ENCODE data around the gene KCND3.

The KCND3 gene

GRCh38 chr1:111887385-111887784 is 102.1 kb downstream of the KCND3 start:
- TF ChIP-seq ZNF302 (tag by site-specific recombination; IDR thresholded peaks at IDR 0.05; ENCODE audit: low read depth): no peak
- TF ChIP-seq ZSCAN30 (tag by site-specific recombination; IDR thresholded peaks at IDR 0.05): no peak
- no peak for TF ChIP-seq KLF1 (tag by site-specific recombination; IDR thresholded peaks at IDR 0.05)
- TF ChIP-seq ZNF19 (tag by site-specific recombination; IDR thresholded peaks at IDR 0.05; ENCODE audit: low read depth): no peak
- no peak for TF ChIP-seq BCL11B (tag by site-specific recombination; IDR thresholded peaks at IDR 0.05; ENCODE audit: low read depth)
- no peak for TF ChIP-seq GLIS1 (tag by site-specific recombination; IDR thresholded peaks at IDR 0.05)
- no peak for TF ChIP-seq ZNF148 (tag by site-specific recombination; IDR thresholded peaks at IDR 0.05; ENCODE audit: borderline replicate concordance)
- no peak for TF ChIP-seq KLF10 (tag by site-specific recombination; IDR thresholded peaks at IDR 0.05)
- no peak for TF ChIP-seq ZNF280C (tag by site-specific recombination; IDR thresholded peaks at IDR 0.05)
- ChIA-PET POLR2A (no interaction called here), CTCF (interaction anchor here (0.6 kb wide), 1 partner anchor 23 kb away, joined by 3 read pairs; no protein-coding TSS in a partner anchor)
- Histone ChIP-seq H3K4me3 (ENCODE audit: low read depth, low read length) (no peak overlapping the region), H3K27ac (ENCODE audit: extremely low read depth, low read depth, low read length) (no peak overlapping the region), H3K9me3 (ENCODE audit: control insufficient read depth, insufficient read depth, low read depth, low read length) (no peaks in the 10 kb centered on the region), H3K4me1 (ENCODE audit: control insufficient read depth, insufficient read depth, low read length) (no peaks in the 10 kb centered on the region), H3K36me3 (ENCODE audit: control insufficient read depth in 2 of 2, insufficient read depth in 1 of 2, low read length in 2 of 2) (no peaks in the 10 kb centered on the region)

GRCh38 chr1:111886741-111887140 is 102.7 kb downstream of the KCND3 start:
- Histone ChIP-seq H3K4me3 (ENCODE audit: low read depth, low read length) (no peak overlapping the region), H3K36me3 (ENCODE audit: control insufficient read depth in 2 of 2, insufficient read depth in 1 of 2, low read length in 2 of 2) (no peaks in the 10 kb centered on the region), H3K27ac (ENCODE audit: extremely low read depth, low read depth, low read length) (no peak overlapping the region), H3K9me3 (ENCODE audit: control insufficient read depth, insufficient read depth, low read depth, low read length) (no peaks in the 10 kb centered on the region), H3K4me1 (ENCODE audit: control insufficient read depth, insufficient read depth, low read length) (no peaks in the 10 kb centered on the region)
- ChIA-PET POLR2A (no interaction called here), CTCF (no interaction called here)
- TF ChIP-seq PRDM1 (tag by site-specific recombination; IDR thresholded peaks at IDR 0.05) (no peak), ZSCAN18 (tag by site-specific recombination; IDR thresholded peaks at IDR 0.05) (no peak), ZNF148 (tag by site-specific recombination; IDR thresholded peaks at IDR 0.05; ENCODE audit: borderline replicate concordance) (no peak), ZNF670 (tag by site-specific recombination; IDR thresholded peaks at IDR 0.05; ENCODE audit: low read depth) (no peak)
